Posterior vena cava (tissue), 2 donors: Measurements from ENCODE around the gene EPHA2. TPM values are rescaled to one million over a fixed set of nuclear protein-coding genes. Genes with fewer than 3 reads are reported as not detected.

Experiments used
- DNase-seq: peaks from one replicate; pipeline ENCODE4 v3.0.0-alpha.2; 2020; ENCODE audit warnings: low spot score
- intact Hi-C, 2 donors: fragments of 100-400 bp; cut with DNase I; formaldehyde crosslinking; loops; one replicate each; pipeline versions ENCODE4 v1.14.1 to v1.14.2; 2022 to 2023
- total RNA-seq, 2 donors: library from RNA; stranded (reverse); fragmentation: NEBNext Ultra II Directional; extraction: Animal tissue kit (Norgen Biotek cat#: 25700); gene quantifications; one replicate each; pipeline ENCODE4 v1.2.1, GENCODE V29; 2021
- donor health status: DM: yes; HTN: yes; CAD: no.
- donor health status: DM: yes; HTN: yes; CAD: no.

EPHA2 gene
- total RNA-seq, 2 donors from 2014 or later, result 7.8 to 15.4 TPM

GRCh38 chr1:16143566-16144324, 12.1 kb downstream of the EPHA2 start:
- DNase-seq, result no peak
- intact Hi-C loops, result loop anchor here in 1 of 2 donors (5.0 kb wide), 1 partner anchor 61 kb away; no protein-coding TSS in a partner anchor

GRCh38 chr1:16143005-16143565, 12.8 kb downstream of the EPHA2 start:
- DNase-seq, result no peak
- intact Hi-C loops, result loop anchor here in 1 of 2 donors (5.0 kb wide), 1 partner anchor 61 kb away; no protein-coding TSS in a partner anchor

- no peak for DNase-seq
- intact Hi-C loops, result loop anchor here in 1 of 2 donors (5.0 kb wide), 1 partner anchor 60 kb away; no protein-coding TSS in a partner anchor
Measured at GRCh38 chr1:16142383-16142995, 13.4 kb downstream of the EPHA2 start.

- intact Hi-C loops, result loop anchor here in 1 of 2 donors (5.0 kb wide), 1 partner anchor 59 kb away; no protein-coding TSS in a partner anchor
- DNase-seq, result no peak
Measured at GRCh38 chr1:16141573-16142336, 14.1 kb downstream of the EPHA2 start.

GRCh38 chr1:16140068-16140596, 15.7 kb downstream of the EPHA2 start:
- intact Hi-C loops, result loop anchor here in 1 of 2 donors (5.0 kb wide), 1 partner anchor 58 kb away; no protein-coding TSS in a partner anchor
- DNase-seq, result no peak

GRCh38 chr1:16139473-16139962, 16.4 kb downstream of the EPHA2 start:
- no peak for DNase-seq
- intact Hi-C loops, result no loop called here

- intact Hi-C loops, result no loop called here
Measured at GRCh38 chr1:16138772-16139221, 17.1 kb downstream of the EPHA2 start.

GRCh38 chr1:16137890-16138467, 17.9 kb downstream of the EPHA2 start:
- no peak for DNase-seq
- intact Hi-C loops, result no loop called here

More at GRCh38 chr1:16138772-16139221, 17.1 kb downstream of the EPHA2 start:
- DNase-seq, result no peak

- intact Hi-C loops, result no loop called here
- DNase-seq, result no peak
Measured at GRCh38 chr1:16135501-16135900, 20.4 kb downstream of the EPHA2 start.

- no peak for DNase-seq
Measured at GRCh38 chr1:16134906-16135305, 21.0 kb downstream of the EPHA2 start.

GRCh38 chr1:16134066-16134801, 21.6 kb downstream of the EPHA2 start:
- no peak for DNase-seq
- intact Hi-C loops, result no loop called here

More at GRCh38 chr1:16134906-16135305, 21.0 kb downstream of the EPHA2 start:
- intact Hi-C loops, result no loop called here

- intact Hi-C loops, result no loop called here
- no peak for DNase-seq
Measured at GRCh38 chr1:16133007-16133961, 22.6 kb downstream of the EPHA2 start.

GRCh38 chr1:16132325-16132785, 23.5 kb downstream of the EPHA2 start:
- intact Hi-C loops, result no loop called here
- DNase-seq, result no peak

GRCh38 chr1:16131636-16132324, 24.1 kb downstream of the EPHA2 start:
- intact Hi-C loops, result no loop called here
- DNase-seq, result no peak

GRCh38 chr1:16130827-16131226, 25.0 kb downstream of the EPHA2 start:
- DNase-seq, result no peak
- intact Hi-C loops, result no loop called here

- intact Hi-C loops, result no loop called here
- DNase-seq, result no peak
Measured at GRCh38 chr1:16129921-16130543, 25.8 kb downstream of the EPHA2 start.
